HCT116 (cell line): ENCODE results near the gene TAF6L. TPM values are rescaled to one million over a fixed set of nuclear protein-coding genes. Genes with fewer than 3 reads are reported as not detected.

Experiments
- ATAC-seq: fragments of 200-7000 bp; cut with Tn5 transposase; 2 replicates; pipeline ENCODE4 v1.9.1; 2020; ENCODE audit warnings: mild to moderate bottlenecking, moderate library complexity
- BruUV-seq: library from RNA; stranded (reverse); fragments of 400-500 nt; replicated peaks from 2 replicates; lab custom pipeline; 2021; lab: Mats Ljungman, UMichigan
- CTCF ChIA-PET: fragments of 300-600 bp; sonication (Branson Sonifier 250); formaldehyde crosslinking; loops from one replicate; lab custom pipeline; 2021; ENCODE audit warnings: antibody characterized with exemption; lab: Charles Lee
- POLR2A ChIA-PET: fragments of 300-600, 350-600 bp; sonication (Branson Sonifier 250); formaldehyde crosslinking; loops from one replicate; lab custom pipeline; 2021; ENCODE audit warnings: antibody characterized with exemption; lab: Charles Lee
- RAD21 ChIA-PET, 2 experiments: fragments of 300-600 bp; sonication (Branson Sonifier 250); formaldehyde crosslinking; loops; one replicate each; lab custom pipeline; 2023; ENCODE audit warnings: low total read pairs in 2 of 2; ENCODE audit not compliant: uncharacterized antibody in 2 of 2, unreplicated experiment in 2 of 2, low non-redundant PET in 1 of 2; lab: Charles Lee
- DNase-seq: peaks from one replicate; pipeline ENCODE4 v3.0.0-alpha.2; 2010; ENCODE audit warnings: low read depth, low spot score
- H2AFZ ChIP-seq: fragments of 200-600 bp; shearing (Covaris generic), sonication (generic); 2 replicates; pipeline ENCODE4 v1.6.1; 2017; ENCODE audit warnings: low read depth, mixed run types, mixed read lengths, antibody characterized with exemption, low read length; ENCODE audit not compliant: poor library complexity, severe bottlenecking
- H3K27ac ChIP-seq: 2 replicates; pipeline ENCODE4 v1.5.1; 2012; ENCODE audit warnings: low read depth, low read length
- H3K27me3 ChIP-seq: fragments of 200-600 bp; sonication (generic); 2 replicates; pipeline ENCODE4 v1.6.1; 2016; ENCODE audit warnings: mixed run types, low read length, mixed read lengths; ENCODE audit not compliant: insufficient read depth
- H3K36me3 ChIP-seq, 2 experiments: fragments of 200-500 bp in 1 of 2; fragments of 200-600 bp in 1 of 2; sonication (Bioruptor generic) in 1 of 2; sonication (generic) in 1 of 2; 2 replicates each; pipeline versions ENCODE4 v1.5.1 to v1.6.1; 2014 to 2016; ENCODE audit warnings: low read length in 2 of 2, inconsistent platforms in 1 of 2, mixed read lengths in 1 of 2, mixed run types in 1 of 2; ENCODE audit not compliant: insufficient read depth in 2 of 2, control insufficient read depth in 1 of 2
- H3K4me1 ChIP-seq, 2 experiments: fragments of 200-600 bp in 1 of 2; sonication (generic) in 1 of 2; 2 replicates each; pipeline versions ENCODE4 v1.5.1 to v1.6.1; 2012 to 2017; ENCODE audit warnings: low read length in 2 of 2, inconsistent platforms in 1 of 2, mild to moderate bottlenecking in 1 of 2, mixed read lengths in 1 of 2, mixed run types in 1 of 2, moderate library complexity in 1 of 2; ENCODE audit not compliant: insufficient read depth in 2 of 2, control insufficient read depth in 1 of 2
- H3K4me2 ChIP-seq: fragments of 200-600 bp; sonication (generic); 2 replicates; pipeline ENCODE4 v1.6.1; 2017; ENCODE audit warnings: mixed run types, low read length, mixed read lengths
- H3K4me3 ChIP-seq, 2 experiments: fragments of 200-600 bp in 1 of 2; sonication (generic) in 1 of 2; replicated peaks in 1 of 2; 2 replicates each; pipeline ENCODE4 v1.5.1; 2011 to 2016; ENCODE audit warnings: low read length in 2 of 2, control low read depth in 1 of 2, low read depth in 1 of 2, mild to moderate bottlenecking in 1 of 2, mixed read lengths in 1 of 2, mixed run types in 1 of 2
- H3K79me2 ChIP-seq: fragments of 200-600 bp; sonication (generic); 2 replicates; pipeline ENCODE4 v1.6.1; 2017; ENCODE audit warnings: mild to moderate bottlenecking, mixed run types, low read length, moderate library complexity, mixed read lengths; ENCODE audit not compliant: insufficient read depth
- H3K9ac ChIP-seq: fragments of 200-600 bp; sonication (generic); 2 replicates; pipeline ENCODE4 v1.6.1; 2016; ENCODE audit warnings: low read length, mixed read lengths
- H3K9me2 ChIP-seq: fragments of 200-600 bp; sonication (generic), shearing (Covaris generic); 2 replicates; pipeline ENCODE4 v1.6.1; 2017; ENCODE audit warnings: mixed run types, mild to moderate bottlenecking, moderate library complexity; ENCODE audit not compliant: insufficient read depth
- H3K9me3 ChIP-seq, 2 experiments: fragments of 200-500 bp in 1 of 2; fragments of 200-600 bp in 1 of 2; sonication (Bioruptor generic) in 1 of 2; sonication (generic) in 1 of 2; 2 replicates each; pipeline ENCODE4 v1.6.1; 2014 to 2017; ENCODE audit warnings: low read length in 2 of 2, mixed read lengths in 2 of 2, inconsistent platforms in 1 of 2, low read depth in 1 of 2, mild to moderate bottlenecking in 1 of 2, mixed run types in 1 of 2, moderate library complexity in 1 of 2; ENCODE audit not compliant: control insufficient read depth in 1 of 2, insufficient read depth in 1 of 2
- H4K20me1 ChIP-seq: fragments of 200-600 bp; sonication (generic), shearing (Covaris generic); 2 replicates; pipeline ENCODE4 v1.6.1; 2017; ENCODE audit warnings: mixed run types, mild to moderate bottlenecking, moderate library complexity; ENCODE audit not compliant: insufficient read depth
- ATF3 ChIP-seq: IDR thresholded peaks from 2 replicates; pipeline ENCODE4 v1.6.1; 2012
- CBX3 ChIP-seq: IDR thresholded peaks from 2 replicates; pipeline ENCODE4 v1.6.1; 2012; ENCODE audit warnings: low read depth
- EZH2 ChIP-seq: fragments of 200-600 bp; sonication (generic); IDR thresholded peaks from 2 replicates; pipeline ENCODE4 v1.6.1; 2017; ENCODE audit warnings: antibody characterized with exemption, mixed run types
- POLR2AphosphoS5 ChIP-seq: IDR thresholded peaks from 2 replicates; pipeline ENCODE4 v1.6.1; 2011; ENCODE audit warnings: mild to moderate bottlenecking, low read depth, low read length, moderate library complexity
- REST ChIP-seq: IDR thresholded peaks from 2 replicates; pipeline ENCODE4 v1.6.1; 2012; ENCODE audit warnings: low read depth
- SP1 ChIP-seq: IDR thresholded peaks from 2 replicates; pipeline ENCODE4 v1.6.1; 2012; ENCODE audit warnings: low read depth
- SRF ChIP-seq: IDR thresholded peaks from 2 replicates; pipeline ENCODE4 v1.6.1; 2012; ENCODE audit warnings: low read depth
- YY1 ChIP-seq: IDR thresholded peaks from 2 replicates; pipeline ENCODE4 v1.6.1; 2011; ENCODE audit warnings: low read length, low read depth, moderate library complexity, mild to moderate bottlenecking; ENCODE audit not compliant: insufficient replicate concordance; ENCODE audit errors: extremely low read depth
- intact Hi-C: fragments of 100-400 bp; cut with micrococcal nuclease; formaldehyde crosslinking; loops from 2 replicates; pipeline ENCODE4 v1.10.0; 2022
- total RNA-seq: library from RNA; stranded (reverse); gene quantifications from one replicate; pipeline ENCODE4 v1.2.1, GENCODE V29; 2021; ENCODE audit not compliant: unreplicated experiment

Gene TAF6L
- total RNA-seq, 1 experiment from 2014 or later, result 24.2 TPM

- H3K27ac ChIP-seq, result peak overlapping the region; percentile 96
- TSS peak; percentile 44 for BruUV-seq
- peaks cover 86% of the 10 kb centered on the region for H3K79me2 ChIP-seq
- no peak for DNase-seq
- CTCF ChIA-PET, result no interaction called here
- POLR2A ChIA-PET, result no interaction called here
- H2AFZ ChIP-seq, result no peak overlapping the region
- H3K36me3 ChIP-seq, result peaks cover 40 to 47% of the 10 kb centered on the region in 2 experiments
- H3K4me2 ChIP-seq, result peak overlapping the region; percentile 100
- H3K9me3 ChIP-seq, result no peaks in the 10 kb centered on the region
- peak overlapping the region; percentile 98 to 100 for H3K4me3 ChIP-seq
- H3K4me1 ChIP-seq, result peaks cover 14 to 25% of the 10 kb centered on the region in 2 experiments
- H3K9me2 ChIP-seq, result no peaks in the 10 kb centered on the region
- no peaks in the 10 kb centered on the region for H3K27me3 ChIP-seq
- RAD21 ChIA-PET, result no interaction called here
- H4K20me1 ChIP-seq, result peaks cover 16% of the 10 kb centered on the region; the same call in 1 of the 2 replicates
- TF ChIP-seq YY1, result no peak
- no peak for TF ChIP-seq ATF3
- TF ChIP-seq REST, result no peak
- TF ChIP-seq POLR2AphosphoS5, result no peak
- no peak for TF ChIP-seq SRF
- TF ChIP-seq CBX3, result no peak
- no peak for TF ChIP-seq EZH2
- no peak for TF ChIP-seq SP1
- TF ChIP-seq, all 23 proteins: peak for 0
- intact Hi-C loops, result loop anchor here (5.0 kb wide), 1 partner anchor 37 kb away; the partner anchor contains the start of gene POLR2G
- peak overlapping the region; percentile 93 for H3K9ac ChIP-seq
- ATAC-seq, result no peak
These were observed 45.5 kb upstream of the TAF6L start for GRCh38 chr11:62725646-62726045.
